ENCODE data around the gene ZNF350.
"Not testable (repeated sequence)": the region's sequence is repeated elsewhere in the genome, so short reads cannot be mapped to it uniquely, and the experiment has no call there.

Gene ZNF350

GRCh38 chr19:51970718-51971117, 15.9 kb downstream of the ZNF350 start:
- no peak for DNase-seq

GRCh38 chr19:51965583-51965982, 21.1 kb downstream of the ZNF350 start:
- no peak for DNase-seq

- not testable (repeated sequence) for DNase-seq
These were observed 25.9 kb downstream of the ZNF350 start for GRCh38 chr19:51960621-51961233.

- DNase-seq: no peak
These were observed 26.8 kb downstream of the ZNF350 start for GRCh38 chr19:51959791-51960190.

- not testable (repeated sequence) for DNase-seq
These were observed 28.8 kb downstream of the ZNF350 start for GRCh38 chr19:51957846-51958245.

GRCh38 chr19:51948975-51949374, 37.7 kb downstream of the ZNF350 start:
- DNase-seq: no peak

GRCh38 chr19:51946602-51947001, 40.0 kb downstream of the ZNF350 start:
- DNase-seq: no peak

GRCh38 chr19:51944798-51945552, 41.7 kb downstream of the ZNF350 start:
- DNase-seq: no peak

GRCh38 chr19:51938936-51939335, 47.7 kb downstream of the ZNF350 start:
- no peak for DNase-seq

- DNase-seq: no peak
These were observed 54.7 kb downstream of the ZNF350 start for GRCh38 chr19:51931921-51932320.

GRCh38 chr19:51927859-51928258, 58.8 kb downstream of the ZNF350 start:
- no peak for DNase-seq

- DNase-seq: peak; percentile 84 to 88
These were observed 59.6 kb downstream of the ZNF350 start, which contains the start of gene ZNF613 for GRCh38 chr19:51926784-51927741. TSS of gene ZNF613 (plus strand) at chr19:51927472. CDS start at chr19:51936221, 8,749 bp downstream.

- no peak for DNase-seq
These were observed 60.2 kb downstream of the ZNF350 start for GRCh38 chr19:51926426-51926783.

- no peak for DNase-seq
These were observed 64.7 kb downstream of the ZNF350 start for GRCh38 chr19:51921949-51922348.

GRCh38 chr19:51919606-51920005, 67.0 kb downstream of the ZNF350 start:
- DNase-seq: no peak

- no peak for DNase-seq
These were observed 70.5 kb downstream of the ZNF350 start for GRCh38 chr19:51916167-51916566.

- DNase-seq: no peak
These were observed 71.2 kb downstream of the ZNF350 start for GRCh38 chr19:51915324-51915867.
